H9 (cell line): ENCODE measurements around the gene OR6B1. TPM values are rescaled to one million over a fixed set of nuclear protein-coding genes. Genes with fewer than 3 reads are reported as not detected.

Experiments used
- DNase-seq: peaks from one replicate; pipeline ENCODE4 v3.0.0-alpha.2; 2017
- H2AFZ ChIP-seq: one replicate; pipeline ENCODE4 v1.6.1; 2013; ENCODE audit warnings: mild to moderate bottlenecking, low read length, control low read depth, moderate library complexity
- H2AK5ac ChIP-seq: 2 replicates; pipeline ENCODE4 v1.6.1; 2013; ENCODE audit warnings: low read length, control low read depth, mixed read lengths; ENCODE audit not compliant: insufficient read length
- H2BK120ac ChIP-seq: one replicate; pipeline ENCODE4 v1.6.1; 2013; ENCODE audit warnings: low read depth, mild to moderate bottlenecking, low read length, control low read depth, inconsistent platforms; ENCODE audit not compliant: poor library complexity, severe bottlenecking
- H2BK12ac ChIP-seq: 2 replicates; pipeline ENCODE4 v1.6.1; 2013; ENCODE audit warnings: low read length, control low read depth, mixed read lengths, low read depth; ENCODE audit not compliant: insufficient read length
- H2BK15ac ChIP-seq: 2 replicates; pipeline ENCODE4 v1.6.1; 2013; ENCODE audit warnings: low read depth, low read length, control low read depth
- H2BK20ac ChIP-seq: one replicate; pipeline ENCODE4 v1.6.1; 2013; ENCODE audit warnings: low read depth, mild to moderate bottlenecking, low read length, control low read depth, inconsistent platforms; ENCODE audit not compliant: poor library complexity, severe bottlenecking
- H2BK5ac ChIP-seq: 2 replicates; pipeline ENCODE4 v1.6.1; 2013; ENCODE audit warnings: low read length, control low read depth, mixed read lengths; ENCODE audit not compliant: insufficient read length
- H3K14ac ChIP-seq: 2 replicates; pipeline ENCODE4 v1.6.1; 2013; ENCODE audit warnings: low read length, control low read depth; ENCODE audit not compliant: insufficient read depth
- H3K18ac ChIP-seq: 2 replicates; pipeline ENCODE4 v1.6.1; 2013; ENCODE audit warnings: low read depth, mild to moderate bottlenecking, mixed read lengths, low read length, control low read depth; ENCODE audit not compliant: insufficient read length
- H3K23ac ChIP-seq: 2 replicates; pipeline ENCODE4 v1.6.1; 2013; ENCODE audit warnings: low read length, control low read depth, mixed read lengths, low read depth; ENCODE audit not compliant: insufficient read length
- H3K23me2 ChIP-seq: 2 replicates; pipeline ENCODE4 v1.6.1; 2013; ENCODE audit warnings: low read depth, mild to moderate bottlenecking, mixed read lengths, low read length, control low read depth; ENCODE audit not compliant: insufficient read length, poor library complexity, severe bottlenecking
- H3K27ac ChIP-seq: 2 replicates; pipeline ENCODE4 v1.5.1; 2013; ENCODE audit warnings: low read length, control low read depth, mixed read lengths, low read depth; ENCODE audit not compliant: insufficient read length
- H3K27me3 ChIP-seq: 2 replicates; pipeline ENCODE4 v1.6.1; 2013; ENCODE audit warnings: low read length, control low read depth, inconsistent platforms; ENCODE audit not compliant: insufficient read depth
- H3K4ac ChIP-seq: 2 replicates; pipeline ENCODE4 v1.6.1; 2013; ENCODE audit warnings: low read depth, mild to moderate bottlenecking, control low read depth, inconsistent platforms, low read length, moderate library complexity
- H3K4me1 ChIP-seq: 2 replicates; pipeline ENCODE4 v1.6.1; 2013; ENCODE audit warnings: low read length, control low read depth, inconsistent platforms; ENCODE audit not compliant: insufficient read depth
- H3K4me2 ChIP-seq: 2 replicates; pipeline ENCODE4 v1.6.1; 2013; ENCODE audit warnings: low read length, control low read depth, mixed read lengths; ENCODE audit not compliant: insufficient read length, insufficient read depth
- H3K56ac ChIP-seq: 2 replicates; pipeline ENCODE4 v1.6.1; 2013; ENCODE audit warnings: low read depth, mild to moderate bottlenecking, mixed read lengths, low read length, control low read depth; ENCODE audit not compliant: insufficient read length
- H3K79me1 ChIP-seq: 2 replicates; pipeline ENCODE4 v1.6.1; 2013; ENCODE audit warnings: low read depth, mild to moderate bottlenecking, moderate library complexity, low read length, control low read depth, inconsistent platforms; ENCODE audit not compliant: insufficient read depth, poor library complexity, severe bottlenecking
- H3K79me2 ChIP-seq: 2 replicates; pipeline ENCODE4 v1.6.1; 2013; ENCODE audit warnings: low read length, control low read depth, inconsistent platforms; ENCODE audit not compliant: insufficient read depth
- H3K9ac ChIP-seq: 2 replicates; pipeline ENCODE4 v1.6.1; 2013; ENCODE audit warnings: low read length, control low read depth, mixed read lengths; ENCODE audit not compliant: insufficient read length; ENCODE audit errors: extremely low read depth
- H3K9me3 ChIP-seq: one replicate; pipeline ENCODE4 v1.6.1; 2013; ENCODE audit warnings: low read depth, low read length, inconsistent platforms; ENCODE audit not compliant: control insufficient read depth
- H3T11ph ChIP-seq: one replicate; pipeline ENCODE4 v1.6.1; 2013; ENCODE audit warnings: mild to moderate bottlenecking, low read length, control low read depth, inconsistent platforms
- H4K20me1 ChIP-seq: one replicate; pipeline ENCODE4 v1.6.1; 2013; ENCODE audit not compliant: control insufficient read depth, insufficient read length, insufficient read depth
- H4K5ac ChIP-seq: 2 replicates; pipeline ENCODE4 v1.6.1; 2013; ENCODE audit warnings: low read depth, mild to moderate bottlenecking, mixed read lengths, low read length, control low read depth; ENCODE audit not compliant: insufficient read length
- H4K8ac ChIP-seq: replicated peaks from 2 replicates; pipeline ENCODE4 v1.6.1; 2013; ENCODE audit warnings: low read length, control low read depth, mixed read lengths, low read depth; ENCODE audit not compliant: insufficient read length
- H4K91ac ChIP-seq: 2 replicates; pipeline ENCODE4 v1.6.1; 2013; ENCODE audit warnings: low read depth, mild to moderate bottlenecking, moderate library complexity, mixed read lengths, low read length, control low read depth; ENCODE audit not compliant: insufficient read length
- H3K27ac Mint-ChIP-seq, 3 experiments: 2 replicates in 2 of 3; 3 replicates in 1 of 3; pipeline ENCODE4 v1.8.0; 2020 to 2021; ENCODE audit warnings: mixed read lengths in 3 of 3, mild to moderate bottlenecking in 1 of 3, moderate library complexity in 1 of 3
- H3K27me3 Mint-ChIP-seq: 2 replicates; pipeline ENCODE4 v1.8.0; 2021; ENCODE audit warnings: low read depth, mild to moderate bottlenecking, moderate library complexity, mixed read lengths
- H3K36me3 Mint-ChIP-seq, 3 experiments: 2 replicates in 2 of 3; 3 replicates in 1 of 3; pipeline ENCODE4 v1.8.0; 2020 to 2021; ENCODE audit warnings: low read depth in 3 of 3, mixed read lengths in 3 of 3; ENCODE audit not compliant: insufficient read depth in 1 of 3
- H3K4me1 Mint-ChIP-seq, 2 experiments: 2 replicates each; pipeline ENCODE4 v1.8.0; 2020; ENCODE audit warnings: mixed read lengths in 2 of 2
- H3K4me3 Mint-ChIP-seq, 2 experiments: 2 replicates in 1 of 2; 3 replicates in 1 of 2; pipeline ENCODE4 v1.8.0; 2020 to 2021; ENCODE audit warnings: mild to moderate bottlenecking in 2 of 2, mixed read lengths in 2 of 2, moderate library complexity in 1 of 2
- H3K9me3 Mint-ChIP-seq, 2 experiments: 2 replicates in 1 of 2; 3 replicates in 1 of 2; pipeline ENCODE4 v1.8.0; 2020; ENCODE audit warnings: mild to moderate bottlenecking in 2 of 2, mixed read lengths in 2 of 2, moderate library complexity in 1 of 2
- CTCF ChIP-seq: fragments of 200-600 bp; sonication (generic); conservative IDR thresholded peaks from 3 replicates; pipeline ENCODE4 v1.8.0; 2021; ENCODE audit warnings: antibody characterized with exemption, mild to moderate bottlenecking
- WGBS: extraction: QIAGEN DNeasy Blood & Tissue Kit; methylation state at CpG from one replicate; pipeline ENCODE4 v1.1.7; 2013; ENCODE audit warnings: missing lambda C conversion rate, low lambda C conversion rate, mixed read lengths; ENCODE audit not compliant: insufficient read length; ENCODE audit errors: extremely low coverage; 5-methylcytosine and 5-hydroxymethylcytosine counted together
- total RNA-seq: library from RNA; stranded (reverse); gene quantifications from 2 replicates; pipeline ENCODE4 v1.2.1, GENCODE V29; 2021

The OR6B1 gene
- total RNA-seq, 1 experiment from 2014 or later: not detected

- H2BK15ac ChIP-seq: no peak overlapping the region
- no peak for TF ChIP-seq CTCF
- no peak overlapping the region for H3K27ac Mint-ChIP-seq
- H2BK120ac ChIP-seq: no peak overlapping the region
- H3K56ac ChIP-seq: no peak overlapping the region
- no CpG with 5 or more reads among the region's 5 CpGs for WGBS
- no peaks in the 10 kb centered on the region; a peak in 1 of 4 replicates for H3K4me1 Mint-ChIP-seq
- no peak overlapping the region for H4K91ac ChIP-seq
- no peak overlapping the region for H3T11ph ChIP-seq
- no peak overlapping the region for H4K8ac ChIP-seq
- no peak overlapping the region for H3K14ac ChIP-seq
- no peak overlapping the region for H3K27ac ChIP-seq
- no peak overlapping the region for H2BK12ac ChIP-seq
- H3K4me2 ChIP-seq: no peak overlapping the region
- no peaks in the 10 kb centered on the region for H3K9me3 Mint-ChIP-seq
- H3K23me2 ChIP-seq: no peaks in the 10 kb centered on the region
- H3K27me3 ChIP-seq: no peaks in the 10 kb centered on the region
- H2BK20ac ChIP-seq: no peak overlapping the region
- no peak overlapping the region for H3K4ac ChIP-seq
- H3K36me3 Mint-ChIP-seq: no peaks in the 10 kb centered on the region
- no peak overlapping the region for H3K23ac ChIP-seq
- H2BK5ac ChIP-seq: no peak overlapping the region
- H3K4me1 ChIP-seq: no peaks in the 10 kb centered on the region
- no peak overlapping the region for H3K4me3 Mint-ChIP-seq
- H4K5ac ChIP-seq: no peak overlapping the region
- H3K79me2 ChIP-seq: no peaks in the 10 kb centered on the region
- no peak overlapping the region for H2AFZ ChIP-seq
- H3K9me3 ChIP-seq: no peaks in the 10 kb centered on the region
- no peaks in the 10 kb centered on the region for H3K27me3 Mint-ChIP-seq
- H4K20me1 ChIP-seq: no peaks in the 10 kb centered on the region
- no peak overlapping the region for H3K9ac ChIP-seq
- H3K18ac ChIP-seq: no peak overlapping the region
- DNase-seq: no peak
- H2AK5ac ChIP-seq: no peak overlapping the region
- no peaks in the 10 kb centered on the region for H3K79me1 ChIP-seq
These were observed 32.4 kb downstream of the OR6B1 start for GRCh38 chr7:144032516-144032915.
